ENCODE measurements around the gene DKK2.

DKK2 gene

DNA sequence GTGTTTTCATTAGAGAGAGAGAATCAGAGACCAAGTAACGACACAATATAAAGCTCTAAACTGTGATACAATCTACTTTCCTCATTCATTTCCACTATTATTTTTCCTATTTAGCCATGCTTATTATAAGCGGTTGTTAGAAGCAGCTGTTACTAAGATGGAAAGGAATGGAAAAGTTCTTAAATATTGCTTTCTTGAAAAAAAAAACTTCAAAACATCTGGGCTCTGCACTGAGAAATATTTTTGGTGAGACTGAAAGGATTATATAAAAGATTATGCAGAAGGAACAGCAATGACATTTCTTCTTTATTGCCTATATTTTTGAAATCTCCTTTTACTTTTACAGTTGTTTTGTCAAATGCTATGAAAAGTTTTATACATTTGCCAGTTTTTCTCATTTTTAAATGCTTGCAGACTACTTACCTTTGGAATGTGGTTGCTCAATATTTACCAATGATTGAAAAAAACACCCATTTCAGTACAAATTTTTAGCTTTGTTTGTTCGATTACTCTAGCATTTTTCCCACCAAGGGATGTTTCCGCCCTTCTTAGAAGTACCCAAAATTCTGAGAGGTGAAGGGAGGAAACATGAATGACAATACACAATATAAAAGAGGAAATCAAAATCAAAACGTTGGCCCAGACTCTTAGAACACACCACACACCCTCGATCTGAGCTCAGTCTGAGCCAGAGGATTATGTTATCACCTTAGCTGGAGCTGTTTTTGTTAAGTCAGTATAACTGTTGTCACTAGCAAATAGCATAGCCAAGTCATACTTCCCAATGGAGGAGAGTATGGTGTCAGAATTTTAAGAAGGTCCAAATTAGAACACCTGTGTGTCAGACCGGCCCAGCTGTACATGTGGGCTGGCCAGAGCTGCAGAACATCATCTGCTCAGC is 18.4 kb downstream of the DKK2 start:
- FAIRE-seq (no peak), DNase-seq (ENCODE audit: low spot score) (no peak)

DNA sequence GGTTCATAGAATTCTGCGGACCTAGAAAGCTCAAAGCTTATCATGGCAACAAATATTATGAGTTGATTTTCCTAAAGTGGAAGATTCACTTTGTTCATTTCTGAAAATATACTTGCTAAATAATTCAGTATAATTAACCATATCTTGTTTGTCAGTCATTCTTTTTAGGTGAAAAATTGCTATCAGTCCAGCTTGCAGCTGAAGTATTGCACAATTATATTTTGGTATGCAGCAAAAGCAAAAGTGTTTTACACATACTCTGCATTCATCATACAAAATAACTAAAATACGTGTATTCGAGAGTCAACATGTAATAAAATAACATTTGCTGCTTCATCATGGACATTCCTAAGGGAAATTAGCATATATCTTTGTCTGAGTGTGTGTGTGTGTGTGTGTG is 24.8 kb downstream of the DKK2 start:
- FAIRE-seq, result no peak
- no peak for DNase-seq (ENCODE audit: low spot score)

DNA sequence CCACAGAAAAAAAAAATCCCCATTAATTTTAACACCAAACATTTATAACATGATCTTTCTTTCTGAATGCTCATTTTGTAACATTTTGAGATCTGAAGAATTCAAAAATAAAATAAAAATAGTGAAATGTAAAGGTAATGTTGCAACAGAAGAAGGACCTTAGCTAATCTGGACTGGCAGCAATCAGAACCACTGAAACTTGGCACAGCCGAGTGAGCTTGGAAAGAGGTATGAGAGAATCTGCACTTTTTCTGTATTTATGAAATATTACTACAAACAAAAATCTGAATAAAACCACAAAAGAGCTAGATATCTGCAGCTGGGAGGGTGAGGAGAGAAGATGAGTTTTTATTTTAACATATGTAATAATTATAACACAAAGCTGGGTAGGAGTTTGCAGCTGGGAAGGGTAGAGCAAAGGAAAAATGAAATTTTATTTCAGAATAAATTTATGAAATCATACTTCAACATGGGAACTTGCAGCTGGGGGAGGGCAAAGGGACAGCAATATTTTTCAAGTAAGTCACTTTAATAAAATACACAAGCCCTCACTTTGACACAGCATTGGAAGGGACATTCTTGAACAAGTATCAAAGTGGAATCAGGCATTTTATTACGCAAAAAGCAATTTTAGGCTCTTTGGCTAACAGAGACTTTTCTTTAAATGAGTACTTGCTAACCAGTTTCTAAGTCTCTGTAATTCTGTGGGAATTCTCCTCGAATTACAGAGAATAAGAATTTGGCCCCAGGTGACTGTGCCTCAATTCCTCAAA is 26.7 kb downstream of the DKK2 start:
- DNase-seq (ENCODE audit: low spot score) (no peak), FAIRE-seq (no peak)

DNA sequence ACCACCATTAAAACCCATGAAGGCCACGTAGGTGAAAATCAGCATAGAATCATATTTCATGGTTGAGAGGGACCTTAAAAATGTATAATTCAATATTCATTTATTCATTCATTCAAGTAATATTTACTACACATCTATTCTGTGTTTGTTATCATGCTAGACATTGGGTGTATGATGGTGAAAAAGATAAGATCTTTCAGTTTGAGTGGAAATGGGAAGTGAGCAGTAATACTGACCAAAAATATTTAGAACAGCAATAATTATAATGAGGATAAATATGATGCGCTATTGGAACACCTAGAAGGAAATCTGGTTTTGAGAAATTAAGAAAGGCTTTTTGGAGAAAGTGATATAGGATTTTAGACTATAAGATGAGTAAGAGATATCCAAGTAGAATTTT is 28.0 kb downstream of the DKK2 start:
- FAIRE-seq (no peak), DNase-seq (ENCODE audit: low spot score) (no peak)

DNA sequence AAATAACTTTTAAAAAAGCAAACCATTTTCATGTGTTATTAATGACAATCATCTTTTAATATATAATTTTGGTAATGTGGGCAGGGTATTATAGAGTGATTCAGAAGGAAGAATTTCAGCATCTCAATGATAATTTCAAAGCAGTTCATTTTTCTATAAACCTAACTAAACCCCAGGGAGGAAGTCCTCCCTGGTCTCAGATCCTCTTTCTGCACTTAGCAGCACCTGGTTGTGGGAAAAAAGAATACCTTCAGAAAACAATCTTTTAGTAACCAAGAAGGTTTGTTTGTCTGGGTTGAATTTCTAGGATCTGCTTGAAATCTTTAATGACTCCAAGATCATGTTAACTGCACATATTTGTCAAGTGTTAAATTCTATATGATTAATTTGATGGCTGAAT is 29.9 kb downstream of the DKK2 start:
- FAIRE-seq, result no peak
- no peak for DNase-seq (ENCODE audit: low spot score)

DNA sequence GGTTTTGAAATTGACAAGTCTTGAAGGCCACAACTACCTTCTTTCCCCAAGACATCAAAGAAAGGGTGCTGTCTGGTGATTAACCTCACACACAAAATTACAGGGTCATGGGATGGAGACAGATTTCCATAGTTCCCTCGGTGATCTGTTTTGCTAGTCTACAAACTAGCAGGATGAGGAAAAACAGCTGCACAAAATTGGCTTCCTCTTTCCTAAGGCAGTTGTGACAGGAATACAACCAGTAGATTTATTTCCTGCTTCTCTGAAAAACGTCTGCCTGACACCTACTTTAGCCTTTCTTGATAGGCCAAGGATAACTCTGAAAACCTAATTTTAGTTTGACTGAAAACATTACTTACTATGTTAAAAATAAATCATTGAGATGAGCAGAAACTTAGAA is 39.6 kb downstream of the DKK2 start:
- DNase-seq (ENCODE audit: low spot score), result no peak
- FAIRE-seq, result no peak

DNA sequence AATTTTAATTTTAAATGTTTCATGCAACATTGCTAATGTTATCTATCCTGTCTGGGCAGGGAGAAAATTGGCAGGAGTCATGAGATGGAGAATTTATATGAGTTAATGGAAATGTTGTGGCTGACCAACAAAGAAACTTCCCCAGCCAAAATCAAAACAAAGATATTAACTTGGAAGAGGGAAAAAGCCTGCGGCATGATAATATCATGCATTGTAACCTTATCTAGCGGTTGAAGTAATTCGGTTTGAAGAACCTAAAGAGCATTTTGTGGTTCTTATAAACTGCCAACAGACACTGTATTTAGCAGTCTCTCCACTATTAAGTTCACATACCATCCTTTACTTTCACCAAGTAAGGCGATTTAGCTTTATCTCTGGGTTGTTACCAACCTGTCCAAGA is 42.3 kb downstream of the DKK2 start:
- FAIRE-seq (no peak), DNase-seq (ENCODE audit: low spot score) (no peak)

DNA sequence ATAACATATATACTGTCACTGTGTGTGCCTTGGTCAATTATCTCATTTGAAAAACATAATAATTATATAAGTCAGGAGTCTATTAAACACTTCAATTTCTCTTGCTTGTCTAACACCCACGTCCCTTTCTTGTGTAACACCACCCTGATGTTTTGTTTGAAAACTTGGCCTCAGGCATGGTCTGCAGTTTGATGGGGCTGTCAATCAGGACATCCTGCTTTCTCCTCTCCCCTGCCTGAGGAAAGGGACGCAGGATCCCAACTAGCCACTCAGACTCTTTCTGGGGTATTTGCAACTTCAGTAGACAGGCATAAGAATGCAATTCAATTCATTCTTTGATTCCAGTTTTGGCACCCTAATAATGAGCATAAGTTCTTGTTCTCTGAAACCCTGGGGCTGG is 48.8 kb downstream of the DKK2 start:
- FAIRE-seq (no peak), DNase-seq (ENCODE audit: low spot score) (no peak)

DNA sequence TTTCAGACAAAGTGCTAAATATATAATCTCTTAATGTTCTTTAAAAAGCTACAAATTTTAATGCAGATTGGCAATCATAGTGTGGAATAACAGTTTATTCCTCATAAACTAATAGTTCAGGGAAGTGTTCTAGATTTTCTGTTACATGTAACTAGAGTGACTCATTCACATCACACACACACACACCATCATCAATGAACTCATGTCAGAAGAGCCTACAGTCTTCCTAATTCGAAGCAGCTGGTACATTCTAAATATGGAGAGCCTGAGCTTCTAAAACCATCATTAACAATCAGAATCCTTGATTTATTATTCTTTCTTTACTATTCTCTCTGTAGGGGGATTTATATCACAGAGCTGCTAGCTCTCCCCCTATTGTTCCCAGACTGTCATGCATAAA is 49.6 kb downstream of the DKK2 start:
- DNase-seq (ENCODE audit: low spot score) (no peak), FAIRE-seq (no peak)

DNA sequence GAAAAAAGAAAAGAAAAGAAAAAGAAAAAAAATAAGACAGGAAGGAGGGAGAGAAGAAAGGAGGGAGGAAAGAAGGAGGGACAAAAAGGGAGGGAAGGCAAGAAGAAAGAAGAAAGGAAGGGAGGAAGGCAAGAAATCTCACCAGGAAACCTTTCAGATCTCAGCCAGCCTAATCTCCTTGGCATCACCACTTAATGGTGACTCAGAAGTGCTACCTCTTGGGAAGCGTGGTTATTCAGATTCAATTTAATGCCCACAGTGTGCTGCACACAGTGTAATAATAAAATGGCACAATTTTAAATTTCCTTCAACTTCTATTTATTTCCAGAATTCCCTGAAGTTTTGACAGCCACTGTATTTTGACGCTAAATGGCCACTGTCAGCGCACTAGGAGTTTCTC is 50.3 kb downstream of the DKK2 start:
- no peak for DNase-seq (ENCODE audit: low spot score)
- no peak for FAIRE-seq

DNA sequence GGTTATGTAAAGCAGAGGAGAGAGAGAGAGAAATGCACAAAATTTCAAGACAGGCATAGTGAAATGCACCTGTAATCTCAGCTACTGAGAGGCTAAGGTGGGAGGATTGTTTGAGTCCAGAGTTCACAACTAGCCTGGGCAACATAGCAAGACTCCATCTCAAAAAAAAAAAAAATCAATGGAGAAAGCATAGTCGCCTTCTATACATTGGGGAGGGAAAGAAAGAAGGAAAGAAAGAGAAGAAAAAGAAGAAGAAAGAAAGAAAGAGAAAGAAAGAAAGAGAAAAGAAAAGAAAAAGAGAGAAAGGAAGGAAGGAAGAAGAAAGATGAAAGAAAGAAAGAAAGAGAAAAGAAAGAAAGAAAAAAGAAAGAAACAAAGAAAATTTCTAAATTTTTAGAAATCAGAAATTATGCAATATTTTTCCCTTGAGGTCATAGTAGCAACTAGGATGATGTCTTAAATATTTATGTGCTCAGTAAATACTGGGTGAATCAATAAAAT is 53.4 kb downstream of the DKK2 start:
- FAIRE-seq (no peak), DNase-seq (ENCODE audit: low spot score) (no peak)

DNA sequence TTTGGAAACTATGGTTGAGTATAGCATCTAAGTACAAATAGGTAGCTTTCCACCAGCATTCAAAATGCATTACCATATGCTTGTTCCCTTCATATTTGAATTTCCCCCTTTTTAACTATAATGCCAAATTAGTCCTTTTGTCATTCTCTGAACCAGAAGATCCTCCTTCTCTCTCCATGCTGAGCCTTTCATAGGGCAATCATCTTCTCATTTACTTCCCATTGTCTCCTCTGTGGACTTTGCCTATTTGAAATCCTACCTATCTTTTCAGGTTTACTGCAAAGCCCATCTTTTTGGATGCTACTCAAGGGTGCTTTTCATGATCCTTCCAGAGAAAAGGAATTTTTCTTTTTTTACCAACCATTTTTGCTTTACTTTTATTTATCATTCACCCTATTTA is 54.7 kb downstream of the DKK2 start:
- no peak for DNase-seq (ENCODE audit: low spot score)
- FAIRE-seq, result no peak

DNA sequence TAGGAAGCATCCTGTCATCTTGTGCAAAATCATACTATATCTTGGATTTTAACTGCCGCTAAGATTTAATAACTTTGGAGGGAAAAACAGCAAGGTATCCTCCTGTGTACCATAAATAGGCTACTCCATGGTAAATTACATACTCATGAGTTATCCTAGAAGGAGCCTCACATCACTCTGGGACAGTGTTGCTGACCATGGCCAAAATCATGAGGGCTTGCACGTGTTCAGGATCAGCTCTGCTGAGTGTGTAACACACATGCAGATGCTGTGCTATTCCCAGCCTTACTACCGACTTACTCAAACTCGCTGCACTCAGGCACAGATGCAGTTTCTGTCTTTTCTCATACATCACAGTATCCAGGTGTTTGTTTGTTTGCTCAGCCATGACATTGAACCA is 56.6 kb downstream of the DKK2 start:
- FAIRE-seq, result no peak
- no peak for DNase-seq (ENCODE audit: low spot score)

DNA sequence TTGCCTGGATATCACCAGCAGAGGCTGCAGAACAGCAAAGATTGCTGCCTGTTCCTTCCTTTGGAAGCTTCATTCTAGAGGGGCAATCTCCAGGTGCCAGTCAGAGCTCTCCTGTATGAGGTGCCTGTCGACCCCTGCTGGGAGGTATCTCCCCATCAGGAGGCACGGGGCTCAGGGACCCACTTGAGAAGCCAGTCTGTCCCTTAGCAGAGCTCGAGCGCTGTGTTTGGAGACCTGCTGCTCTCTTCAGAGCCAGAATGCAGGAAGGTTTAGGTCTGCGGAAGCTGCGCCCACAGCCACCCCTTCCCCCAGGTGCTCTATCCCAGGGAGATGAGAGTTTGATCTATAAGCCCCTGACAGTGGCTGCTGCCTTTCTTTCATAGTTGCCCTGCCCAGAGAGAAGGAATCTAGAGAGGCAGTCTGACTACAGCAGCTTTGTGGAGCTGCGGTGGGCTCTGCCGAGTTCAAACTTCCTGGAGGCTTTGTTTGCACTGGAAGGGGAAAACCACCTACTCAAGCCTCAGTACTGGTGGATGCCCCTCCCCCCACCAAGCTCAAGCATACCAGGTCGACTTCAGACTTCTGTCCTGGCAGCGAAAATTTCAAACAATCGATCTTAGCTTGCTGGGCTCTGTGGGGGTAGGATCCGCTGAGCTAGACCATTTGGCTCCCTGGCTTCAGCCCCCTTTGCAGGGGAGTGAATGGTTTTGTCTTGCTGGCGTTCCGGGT is 57.9 kb downstream of the DKK2 start:
- FAIRE-seq (no peak), DNase-seq (ENCODE audit: low spot score) (no peak)

DNA sequence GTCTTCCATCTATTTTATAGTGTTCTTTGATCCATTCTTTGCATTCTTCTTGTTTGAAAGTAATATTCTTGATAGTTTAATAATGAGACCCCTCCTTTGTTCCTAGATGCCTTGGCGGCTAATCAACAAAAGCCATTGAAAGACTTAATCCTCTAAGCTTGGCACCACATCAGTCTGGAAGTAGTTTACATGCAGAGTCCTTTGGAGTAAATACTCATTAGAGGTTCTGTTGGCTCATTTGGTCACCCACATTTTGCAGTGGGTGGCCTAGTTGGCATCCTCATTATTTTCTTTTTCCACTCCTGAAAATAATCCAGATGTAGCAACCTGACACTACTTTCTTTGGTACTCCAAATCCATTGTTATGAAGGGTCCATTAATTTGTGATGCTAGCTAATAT is 64.5 kb downstream of the DKK2 start:
- FAIRE-seq (no peak), DNase-seq (ENCODE audit: low spot score) (no peak)

DNA sequence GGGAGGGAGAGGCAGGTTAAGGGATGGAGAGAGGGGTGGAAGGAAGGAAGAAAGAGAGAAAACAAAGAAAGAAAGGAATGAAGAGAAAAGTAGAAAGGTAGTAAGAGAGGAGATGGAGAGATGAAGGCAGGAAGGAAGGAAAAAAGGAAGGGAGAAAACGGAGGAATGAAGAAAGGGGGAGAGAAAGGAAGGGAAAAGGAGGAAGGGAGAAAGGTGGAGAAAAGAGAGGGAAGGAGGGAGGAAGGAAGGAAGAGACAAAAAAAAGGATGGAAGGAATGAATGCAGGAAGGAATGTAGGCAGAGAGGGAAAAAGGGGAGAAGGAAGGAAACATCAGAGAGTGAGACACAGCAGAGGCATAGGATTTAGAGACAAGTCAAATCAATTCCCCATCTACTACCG is 68.2 kb downstream of the DKK2 start:
- no peak for FAIRE-seq
- no peak for DNase-seq (ENCODE audit: low spot score)

DNA sequence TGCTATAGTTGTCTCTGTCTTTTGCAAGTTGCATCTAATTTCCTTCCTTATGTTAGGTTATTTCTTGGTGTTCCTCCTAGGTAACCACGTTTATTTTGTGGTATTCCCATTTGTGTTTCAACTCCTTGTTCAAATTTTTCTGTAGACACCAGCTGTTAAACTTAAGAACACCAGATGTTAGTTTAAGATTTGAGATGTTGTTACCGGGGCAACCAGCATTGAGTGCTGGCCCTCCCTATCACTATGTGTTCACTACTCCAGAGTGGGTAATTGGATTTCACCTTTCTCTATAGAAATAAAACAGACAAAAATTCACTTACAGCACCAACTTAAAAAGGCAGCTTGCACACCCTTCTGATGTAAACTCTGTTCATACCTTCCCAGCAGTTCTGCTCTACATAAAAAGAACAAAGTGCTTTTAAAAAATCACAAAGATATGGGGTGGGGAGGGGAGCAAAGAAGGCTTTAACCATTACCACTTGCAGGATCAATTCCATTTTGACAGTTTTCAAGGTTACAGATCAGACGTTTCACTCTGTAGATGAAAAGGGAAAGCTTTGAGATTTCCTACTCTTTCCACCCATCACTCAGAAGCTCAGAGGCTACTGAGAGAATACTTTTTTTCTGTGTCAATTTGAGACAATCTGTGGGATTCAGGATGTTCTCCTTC is 82.9 kb downstream of the DKK2 start:
- no peak for FAIRE-seq

DNA sequence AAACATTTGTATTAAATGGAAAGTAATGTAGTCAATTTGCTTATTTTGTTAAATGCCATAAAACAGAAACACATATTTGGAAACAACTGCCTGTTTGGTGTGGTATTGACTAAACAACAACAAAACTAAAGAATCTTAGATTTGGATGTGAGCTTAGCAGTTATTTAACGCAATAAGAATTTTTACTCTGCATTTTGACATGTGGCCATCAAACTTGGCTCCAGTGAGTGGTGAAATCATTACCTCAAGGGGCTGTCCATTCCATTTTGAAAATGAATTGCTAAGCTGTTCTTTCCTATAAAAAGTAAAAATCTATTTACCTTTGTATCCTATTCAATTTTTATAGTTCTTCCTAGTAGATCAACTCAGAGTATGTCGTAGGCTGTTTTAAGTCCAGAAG is 84.2 kb downstream of the DKK2 start:
- DNase-seq (ENCODE audit: low spot score), result no peak
- no peak for FAIRE-seq

More for the DNA sequence above, 82.9 kb downstream of the DKK2 start:
- DNase-seq (ENCODE audit: low spot score), result no peak

DNA sequence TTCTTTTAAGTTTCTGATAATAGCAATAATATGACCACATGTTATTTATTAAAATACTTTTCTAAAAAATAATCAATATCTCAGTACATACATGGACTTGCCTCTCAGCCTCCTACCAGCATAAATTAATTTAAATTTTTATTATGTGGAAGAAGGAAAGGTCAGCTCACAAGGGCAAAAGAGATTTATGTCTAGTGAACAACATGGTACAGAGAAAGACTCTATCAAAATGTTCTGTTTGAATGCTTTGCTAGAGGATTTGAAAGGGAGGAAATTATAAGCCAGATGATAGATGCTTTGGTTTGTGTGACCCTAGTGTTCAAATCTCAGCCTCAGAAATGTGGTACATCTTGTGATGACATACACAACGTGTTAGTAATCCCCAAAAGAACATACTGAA is 94.3 kb downstream of the DKK2 start:
- DNase-seq (ENCODE audit: low spot score), result no peak
- FAIRE-seq, result no peak

DNA sequence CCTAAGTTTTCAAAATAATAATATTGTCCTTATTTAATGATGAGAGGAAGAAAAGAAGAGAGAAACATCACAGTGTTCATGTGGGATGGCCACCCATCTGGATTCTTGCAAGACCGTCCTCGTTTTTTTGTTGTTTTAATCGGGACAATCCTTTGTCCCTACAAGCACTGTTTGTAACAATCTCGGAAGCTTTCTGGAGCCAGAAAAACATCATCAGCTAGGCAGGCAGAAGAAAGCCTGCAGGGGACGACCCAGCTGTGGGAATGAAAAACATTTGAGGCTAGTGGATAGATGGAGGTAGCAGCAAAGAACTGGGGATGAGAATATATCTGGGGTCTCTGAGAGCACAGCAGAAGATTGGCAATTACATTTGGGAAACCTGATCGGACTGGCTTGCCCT is 105.6 kb downstream of the DKK2 start:
- DNase-seq (ENCODE audit: low spot score), result no peak
- FAIRE-seq, result no peak

DNA sequence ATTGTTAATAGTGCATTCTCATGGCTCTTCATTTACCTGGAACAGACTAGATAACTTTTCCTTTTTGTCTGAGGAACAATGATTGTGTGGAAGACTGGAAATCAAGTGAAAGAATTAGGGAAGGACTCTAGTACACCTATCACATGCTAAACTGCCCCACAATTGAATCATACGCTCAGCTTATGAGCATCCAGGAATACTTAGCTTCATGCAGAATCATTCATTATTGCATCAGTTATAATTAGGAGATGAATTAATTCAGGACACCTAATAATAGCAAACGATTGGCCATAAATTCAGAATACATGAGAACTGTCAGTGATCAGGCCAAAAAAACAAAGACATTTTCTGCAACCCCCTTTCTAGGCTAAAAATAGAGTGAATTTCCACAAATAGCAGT is 106.9 kb downstream of the DKK2 start:
- DNase-seq (ENCODE audit: low spot score) (no peak), FAIRE-seq (no peak)
